ENCODE results near the gene RSF1.

RSF1 gene

GRCh38 chr11:77749232-77749631 lies 71.3 kb downstream of the RSF1 start:
- no peak for DNase-seq

GRCh38 chr11:77748266-77748665 lies 72.3 kb downstream of the RSF1 start:
- DNase-seq, result no peak

GRCh38 chr11:77747381-77747969 lies 73.0 kb downstream of the RSF1 start:
- no peak for DNase-seq

GRCh38 chr11:77736473-77736872 lies 84.0 kb downstream of the RSF1 start:
- DNase-seq, result no peak

- DNase-seq, result no peak
Measured at GRCh38 chr11:77734890-77735289, 85.6 kb downstream of the RSF1 start.

GRCh38 chr11:77732143-77732542 lies 88.4 kb downstream of the RSF1 start:
- DNase-seq, result no peak

- DNase-seq, result no peak
Measured at GRCh38 chr11:77730789-77731188, 89.7 kb downstream of the RSF1 start.

- DNase-seq, result no peak
Measured at GRCh38 chr11:77729063-77729462, 91.5 kb downstream of the RSF1 start.

- no peak for DNase-seq
Measured at GRCh38 chr11:77728203-77728786, 92.2 kb downstream of the RSF1 start.

GRCh38 chr11:77726524-77726923 lies 94.0 kb downstream of the RSF1 start:
- DNase-seq, result no peak

- no peak for DNase-seq
Measured at GRCh38 chr11:77725433-77725832, 95.1 kb downstream of the RSF1 start.

- no peak for DNase-seq
Measured at GRCh38 chr11:77724636-77725035, 95.9 kb downstream of the RSF1 start.

GRCh38 chr11:77723024-77723423 lies 97.5 kb downstream of the RSF1 start:
- DNase-seq, result no peak

GRCh38 chr11:77710358-77710757 lies 110.2 kb downstream of the RSF1 start:
- no peak for DNase-seq

GRCh38 chr11:77705876-77706579 lies 114.5 kb downstream of the RSF1 start:
- no peak for DNase-seq

GRCh38 chr11:77705195-77705875 lies 115.2 kb downstream of the RSF1 start:
- DNase-seq, result no peak

GRCh38 chr11:77704029-77704428 lies 116.5 kb downstream of the RSF1 start:
- DNase-seq, result no peak

- DNase-seq, result no peak
Measured at GRCh38 chr11:77699425-77699824, 121.1 kb downstream of the RSF1 start.

- DNase-seq, result no peak
Measured at GRCh38 chr11:77698896-77699295, 121.6 kb downstream of the RSF1 start.

GRCh38 chr11:77697865-77698264 lies 122.7 kb downstream of the RSF1 start:
- DNase-seq, result no peak

GRCh38 chr11:77695417-77695816 lies 125.1 kb downstream of the RSF1 start:
- no peak for DNase-seq

GRCh38 chr11:77690649-77691048 lies 129.9 kb downstream of the RSF1 start:
- DNase-seq, result no peak

GRCh38 chr11:77687088-77687487 lies 133.4 kb downstream of the RSF1 start:
- DNase-seq, result no peak

- no peak for DNase-seq
Measured at GRCh38 chr11:77677138-77677537, 143.4 kb downstream of the RSF1 start.
